ENCODE results near the gene OR52R1. TPM values are rescaled to one million over a fixed set of nuclear protein-coding genes. Genes with fewer than 3 reads are reported as not detected.

OR52R1 gene
- total RNA-seq, 2 experiments from 2014 or later = not detected

DNA sequence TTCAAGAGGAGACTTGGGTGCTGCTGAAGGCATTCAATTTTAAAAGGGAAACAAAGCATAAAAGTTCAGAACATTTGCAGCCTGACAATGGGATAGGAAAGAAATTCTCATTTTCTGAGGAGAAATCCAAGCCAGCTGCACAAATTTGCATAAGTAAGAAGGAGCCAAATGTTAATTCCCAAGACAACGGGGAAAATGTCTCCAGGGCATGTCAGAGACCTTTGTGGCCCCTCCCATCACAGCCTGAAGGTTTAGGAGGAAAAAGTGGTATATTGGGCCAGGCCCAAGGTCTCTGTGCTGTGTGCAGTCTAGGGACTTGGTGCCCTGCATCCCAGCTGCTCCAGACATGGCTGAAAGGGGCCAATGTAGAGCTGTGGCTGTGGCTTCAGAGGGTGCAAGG, 21.7 kb downstream of the OR52R1 start:
- DNase-seq = no peak
- H3K4me1 Mint-ChIP-seq = no peaks in the 10 kb centered on the region
- no peaks in the 10 kb centered on the region for H3K27me3 Mint-ChIP-seq
- H3K9me3 Mint-ChIP-seq = no peaks in the 10 kb centered on the region
- H3K36me3 Mint-ChIP-seq = no peaks in the 10 kb centered on the region
- no peak overlapping the region for H3K4me3 Mint-ChIP-seq
- no peak overlapping the region for H3K27ac Mint-ChIP-seq
- POLR2A ChIA-PET = no interaction called here
- no peak for ATAC-seq (ENCODE audit: low read depth)

DNA sequence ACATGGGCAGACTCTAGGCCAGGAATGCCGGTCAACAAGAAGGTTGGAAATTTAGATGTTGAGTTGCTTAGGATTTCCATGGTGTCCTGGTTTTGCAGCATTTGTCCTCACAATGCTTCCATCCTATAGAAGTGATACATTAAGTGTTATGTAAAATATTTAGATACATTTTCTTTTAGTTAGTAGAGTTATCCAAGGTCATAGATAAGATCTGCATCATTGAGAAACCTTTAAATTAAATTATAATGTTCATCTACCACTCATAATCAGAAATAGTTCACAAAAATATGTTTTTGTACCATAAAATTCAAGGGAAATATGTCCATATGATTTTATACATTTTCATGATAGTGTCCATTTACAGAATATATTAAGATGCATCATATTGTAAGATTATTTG, 34.3 kb downstream of the OR52R1 start, which contains the start of gene OR51F1:
Gene OR51F1 (minus strand): TSS at position 101 of the 400 bp plus-strand sequence. CDS start 0 bp downstream, at position 101.
- no peak for ATAC-seq (ENCODE audit: low read depth)
- H3K9me3 Mint-ChIP-seq = no peaks in the 10 kb centered on the region
- POLR2A ChIA-PET = no interaction called here
- H3K36me3 Mint-ChIP-seq = no peaks in the 10 kb centered on the region
- no peaks in the 10 kb centered on the region for H3K4me1 Mint-ChIP-seq
- no peak within 1 kb of the TSS for H3K27ac Mint-ChIP-seq
- DNase-seq = no peak
- no peaks in the 10 kb centered on the region for H3K27me3 Mint-ChIP-seq
- H3K4me3 Mint-ChIP-seq = no peak within 1 kb of the TSS

DNA sequence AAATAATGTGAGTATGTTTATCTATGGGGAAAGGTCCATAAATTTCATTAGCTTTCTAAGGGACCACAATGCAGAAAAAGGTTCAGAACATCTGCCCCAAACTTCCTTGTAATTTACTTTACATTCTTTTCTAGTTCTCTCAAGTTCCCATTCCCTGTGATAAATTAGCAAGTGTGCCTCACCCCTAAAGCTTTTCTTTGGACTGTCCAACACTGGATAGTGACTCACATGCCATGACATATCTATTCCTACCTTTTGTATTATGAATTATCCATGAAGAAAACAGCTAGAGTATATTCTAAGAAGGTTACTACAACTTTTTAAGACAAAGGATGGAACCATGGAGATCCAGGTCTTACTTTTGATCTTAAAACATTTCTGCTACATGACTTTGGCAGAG, 36.1 kb downstream of the OR52R1 start:
- Mint-ChIP-seq H3K27me3 (no peaks in the 10 kb centered on the region), H3K9me3 (no peaks in the 10 kb centered on the region), H3K36me3 (no peaks in the 10 kb centered on the region), H3K27ac (no peak overlapping the region), H3K4me3 (no peak overlapping the region), H3K4me1 (no peaks in the 10 kb centered on the region)
- DNase-seq = no peak
- POLR2A ChIA-PET = interaction anchor here (0.6 kb wide), 1 partner anchor 648 kb away, joined by 4 read pairs; no protein-coding TSS in a partner anchor
- ATAC-seq (ENCODE audit: low read depth) = no peak

DNA sequence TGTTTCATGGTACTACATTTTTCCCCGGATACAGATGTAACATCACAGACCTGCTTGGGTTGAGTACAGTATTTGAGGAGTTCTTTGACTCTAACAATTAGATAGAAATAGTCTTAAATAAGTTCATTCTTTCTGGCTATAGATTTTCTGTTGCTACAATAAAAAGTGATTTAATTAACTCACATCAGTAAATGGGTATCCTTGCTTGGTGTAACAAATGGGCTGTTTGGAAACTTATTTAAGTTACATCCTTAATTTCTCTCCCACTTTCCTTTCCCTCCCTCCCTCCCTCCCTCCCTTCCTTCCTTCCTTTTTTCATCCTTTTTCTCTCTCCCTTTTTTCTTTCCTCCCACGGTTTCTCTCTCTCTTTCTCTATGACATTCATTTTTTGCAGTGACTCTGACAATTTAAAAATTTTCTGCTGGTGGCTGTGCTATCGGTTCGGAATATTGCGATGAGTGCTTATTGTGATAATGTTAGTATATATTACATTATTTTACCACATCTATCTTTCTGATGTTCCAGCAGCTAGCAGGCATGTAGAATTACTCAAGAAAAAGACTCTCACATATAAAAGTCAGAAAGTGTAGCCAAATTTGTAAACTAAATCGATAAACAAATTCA, 37.6 kb downstream of the OR52R1 start:
- ATAC-seq (ENCODE audit: low read depth) = no peak
- Mint-ChIP-seq H3K4me1 (no peaks in the 10 kb centered on the region), H3K4me3 (no peak overlapping the region), H3K36me3 (no peaks in the 10 kb centered on the region), H3K9me3 (no peaks in the 10 kb centered on the region), H3K27me3 (no peaks in the 10 kb centered on the region), H3K27ac (no peak overlapping the region)
- no peak for DNase-seq
- POLR2A ChIA-PET = no interaction called here

DNA sequence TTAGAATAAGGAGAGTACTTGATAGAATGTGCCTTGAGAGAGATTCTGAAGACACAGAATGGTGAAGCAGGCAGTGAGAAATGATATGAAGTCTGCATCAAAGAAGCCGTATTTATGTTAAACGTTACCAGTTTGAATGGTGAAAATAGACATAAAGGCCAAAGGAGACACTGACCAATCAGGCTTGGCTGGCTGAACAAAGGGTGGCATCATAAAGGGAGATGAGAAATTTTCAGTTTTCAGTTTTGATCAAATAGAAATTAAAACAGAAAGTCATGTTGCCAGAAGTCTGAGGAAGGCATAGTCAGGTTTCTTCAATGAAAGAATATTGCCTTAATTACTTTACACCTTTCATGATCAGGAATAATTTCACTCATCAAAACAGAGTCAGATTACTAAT, 41.1 kb downstream of the OR52R1 start:
- no peaks in the 10 kb centered on the region for H3K4me1 Mint-ChIP-seq
- no peak overlapping the region for H3K27ac Mint-ChIP-seq
- ATAC-seq (ENCODE audit: low read depth) = no peak
- H3K27me3 Mint-ChIP-seq = peaks cover 2% of the 10 kb centered on the region
- H3K36me3 Mint-ChIP-seq = no peaks in the 10 kb centered on the region
- DNase-seq = no peak
- no peaks in the 10 kb centered on the region for H3K9me3 Mint-ChIP-seq
- H3K4me3 Mint-ChIP-seq = no peak overlapping the region
- POLR2A ChIA-PET = no interaction called here

Other genes starting within 250 kb of the OR52R1 start
- not detected for gene OR52I2, start 222.6 kb downstream of the OR52R1 start, total RNA-seq
- gene OR52I1, start 210.3 kb downstream of the OR52R1 start, total RNA-seq = not detected
- 10 to 100 TPM; 17.7 to 21.4 TPM for gene TRIM68, start 196.1 kb downstream of the OR52R1 start, total RNA-seq
- gene OR51D1, start 166.9 kb downstream of the OR52R1 start, total RNA-seq = not detected
- gene OR51E1, start 160.4 kb downstream of the OR52R1 start, total RNA-seq = not detected
- gene OR51E2, start 106.5 kb downstream of the OR52R1 start, total RNA-seq = not detected
- not detected for gene MMP26, start 99.6 kb downstream of the OR52R1 start, total RNA-seq
- not detected for gene OR51F1, start 34.4 kb downstream of the OR52R1 start, total RNA-seq
- gene OR51F2, start 16.9 kb upstream of the OR52R1 start, total RNA-seq = not detected
- gene OR51S1, start 44.8 kb upstream of the OR52R1 start, total RNA-seq = not detected
- not detected for gene OR51T1, start 77.5 kb upstream of the OR52R1 start, total RNA-seq
- gene OR51A7, start 99.4 kb upstream of the OR52R1 start, total RNA-seq = not detected
- gene OR51G2, start 115.0 kb upstream of the OR52R1 start, total RNA-seq = not detected
- gene OR51G1, start 120.0 kb upstream of the OR52R1 start, total RNA-seq = not detected
- gene OR51A4, start 143.2 kb upstream of the OR52R1 start, total RNA-seq = not detected
- not detected for gene OR51A2, start 151.3 kb upstream of the OR52R1 start, total RNA-seq
- not detected for gene OR51L1, start 190.5 kb upstream of the OR52R1 start, total RNA-seq
- not detected for gene OR52J3, start 242.1 kb upstream of the OR52R1 start, total RNA-seq

Data from activated naive CD8-positive, alpha-beta T cell treated with anti-CD3 and anti-CD28 coated beads, Interleukin-2, amount 10 ng/mL, durations not matched to agents 7 days and 5 days (primary cell).